HT1080 (cell line): Measurements from ENCODE around the gene LCE5A. TPM values are rescaled to one million over a fixed set of nuclear protein-coding genes. Genes with fewer than 3 reads are reported as not detected.
A peak's percentile ranks its signal among the peaks of the same experiment; 100 is the strongest.
"Not testable (repeated sequence)": the region's sequence is repeated elsewhere in the genome, so short reads cannot be mapped to it uniquely, and the experiment has no call there.

Experiments used
- DNase-seq: peaks from one replicate; pipeline ENCODE4 v3.0.0-alpha.2; 2015; ENCODE audit warnings: low read depth
- polyA plus RNA-seq, 2 experiments: library from polyadenylated mRNA; depleted of rRNA; stranded (reverse); fragments of >200 nt; gene quantifications; 2 replicates each; pipeline ENCODE4 v1.2.3, GENCODE V29; 2015
- total RNA-seq: library from RNA; depleted of rRNA; stranded (reverse); fragments of >200 nt; shearing (Covaris generic); gene quantifications from 2 replicates; pipeline ENCODE4 v1.2.3, GENCODE V29; 2014; rRNA removed

LCE5A gene
- not detected in 2 replicates for total RNA-seq
- polyA plus RNA-seq (2015; cell fraction: cytosol; rRNA removed), result not detected in 2 replicates
- polyA plus RNA-seq (2015; cell fraction: nucleus; rRNA removed), result not detected in 2 replicates

GRCh38 chr1:152510503-152510902, at the start of gene LCE5A:
Gene LCE5A, plus strand, starts transcription at chr1:152510803. Its CDS starts 732 bp downstream, at chr1:152511535.
- DNase-seq, result no peak

- DNase-seq, result peak; percentile 46
Observed at GRCh38 chr1:152461544-152461943, 49.1 kb upstream of the LCE5A start.

- no peak for DNase-seq
Observed at GRCh38 chr1:152462636-152463035, 48.0 kb upstream of the LCE5A start.

GRCh38 chr1:152466217-152466616, 44.4 kb upstream of the LCE5A start:
- DNase-seq, result no peak

DNA sequence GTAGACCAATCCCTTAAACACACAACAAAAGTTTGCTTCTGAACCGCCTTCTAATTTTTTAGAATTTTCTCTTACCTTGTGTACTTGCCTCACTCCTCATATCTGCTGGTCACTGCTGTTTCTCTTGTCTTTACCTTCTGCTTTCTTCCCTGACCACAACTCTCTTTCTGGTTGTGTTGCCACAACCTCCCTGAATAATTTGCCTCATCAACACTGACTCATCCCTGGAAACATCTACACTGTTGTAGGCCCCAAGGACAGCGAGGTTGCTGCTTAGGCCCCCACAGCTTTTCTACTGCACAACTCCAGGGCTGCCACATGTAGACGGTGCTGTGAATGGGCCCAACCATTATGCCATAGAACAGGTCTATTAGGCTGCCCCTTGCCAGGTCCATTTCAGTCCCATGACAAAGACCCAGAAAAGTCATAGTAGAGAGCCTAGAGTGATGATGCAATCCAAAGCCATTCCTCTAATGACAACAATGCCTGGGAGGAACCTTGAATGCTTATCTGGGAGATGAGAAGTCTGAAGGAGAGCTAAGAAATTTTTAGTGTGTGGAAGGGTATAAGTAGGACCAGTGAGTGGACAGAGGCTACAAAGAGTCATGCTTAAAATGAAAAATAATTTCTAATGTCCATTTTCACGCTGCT, 36.6 kb upstream of the LCE5A start:
- DNase-seq, result peak; percentile 74

- peak; percentile 72 for DNase-seq
Observed at GRCh38 chr1:152479792-152480595, 30.6 kb upstream of the LCE5A start.

- no peak for DNase-seq
Observed at GRCh38 chr1:152481869-152482664, 28.5 kb upstream of the LCE5A start.

- no peak for DNase-seq
Observed at GRCh38 chr1:152486400-152487006, 24.1 kb upstream of the LCE5A start.

DNA sequence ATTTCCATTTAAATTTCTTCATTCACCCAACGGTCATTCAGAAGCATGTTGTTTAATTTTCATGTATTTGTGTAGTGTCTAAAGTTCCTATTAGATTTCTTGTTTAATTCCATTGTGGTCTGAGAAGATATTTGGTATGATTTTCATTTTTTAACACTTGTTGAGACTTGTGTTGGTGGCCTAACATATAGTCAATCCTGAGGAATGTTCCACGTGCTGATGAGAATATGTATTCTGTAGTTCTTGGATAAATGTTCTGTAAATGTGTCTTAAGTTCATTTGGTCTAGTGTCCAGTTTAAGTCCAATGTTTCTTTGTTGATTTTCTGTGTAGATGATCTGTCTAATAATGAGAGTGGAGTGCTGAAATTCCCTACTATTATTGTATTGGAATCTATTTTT, 22.7 kb upstream of the LCE5A start:
- no peak for DNase-seq

DNA sequence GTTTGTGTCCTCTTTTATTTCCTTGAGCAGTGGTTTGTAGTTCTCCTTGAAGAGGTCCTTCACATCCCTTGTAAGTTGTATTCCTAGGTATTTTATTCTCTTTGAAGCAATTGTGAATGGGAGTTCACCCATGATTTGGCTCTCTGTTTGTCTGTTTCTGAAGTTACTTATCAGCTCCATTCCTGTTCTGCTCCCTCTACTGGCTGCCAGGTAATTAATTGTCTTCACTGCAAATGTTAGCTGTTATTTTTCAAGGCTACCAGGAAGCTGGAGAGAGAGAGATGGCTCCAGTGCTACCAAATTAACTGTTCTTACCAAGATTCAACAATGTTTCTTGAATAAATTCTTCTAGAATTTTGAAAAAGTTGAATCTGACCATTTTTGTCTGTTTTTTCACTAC, 19.1 kb upstream of the LCE5A start:
- DNase-seq, result not testable (repeated sequence)

- peak; percentile 41 for DNase-seq
Observed at GRCh38 chr1:152495066-152495675, 15.4 kb upstream of the LCE5A start.

GRCh38 chr1:152497273-152497672, 13.3 kb upstream of the LCE5A start:
- DNase-seq, result no peak

DNA sequence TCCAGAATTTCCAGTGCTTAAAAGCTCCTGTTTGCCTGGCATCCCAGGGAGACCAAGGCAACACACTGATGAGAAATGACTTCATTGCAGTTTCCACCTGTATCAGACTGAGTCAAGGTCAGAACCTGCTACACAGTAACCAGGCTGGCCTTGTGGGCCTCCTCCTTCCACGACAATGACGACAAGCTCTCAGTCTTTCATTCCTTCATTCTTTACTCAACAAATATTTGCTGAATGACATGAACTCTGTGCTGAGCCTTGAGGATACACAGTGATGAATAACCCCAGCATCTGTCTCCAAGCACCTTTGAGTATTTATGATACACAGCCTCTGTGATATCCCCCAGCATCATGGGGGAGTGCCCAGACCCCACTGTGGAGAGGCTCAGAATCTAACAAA, 8.9 kb upstream of the LCE5A start:
- DNase-seq, result peak; percentile 34

DNA sequence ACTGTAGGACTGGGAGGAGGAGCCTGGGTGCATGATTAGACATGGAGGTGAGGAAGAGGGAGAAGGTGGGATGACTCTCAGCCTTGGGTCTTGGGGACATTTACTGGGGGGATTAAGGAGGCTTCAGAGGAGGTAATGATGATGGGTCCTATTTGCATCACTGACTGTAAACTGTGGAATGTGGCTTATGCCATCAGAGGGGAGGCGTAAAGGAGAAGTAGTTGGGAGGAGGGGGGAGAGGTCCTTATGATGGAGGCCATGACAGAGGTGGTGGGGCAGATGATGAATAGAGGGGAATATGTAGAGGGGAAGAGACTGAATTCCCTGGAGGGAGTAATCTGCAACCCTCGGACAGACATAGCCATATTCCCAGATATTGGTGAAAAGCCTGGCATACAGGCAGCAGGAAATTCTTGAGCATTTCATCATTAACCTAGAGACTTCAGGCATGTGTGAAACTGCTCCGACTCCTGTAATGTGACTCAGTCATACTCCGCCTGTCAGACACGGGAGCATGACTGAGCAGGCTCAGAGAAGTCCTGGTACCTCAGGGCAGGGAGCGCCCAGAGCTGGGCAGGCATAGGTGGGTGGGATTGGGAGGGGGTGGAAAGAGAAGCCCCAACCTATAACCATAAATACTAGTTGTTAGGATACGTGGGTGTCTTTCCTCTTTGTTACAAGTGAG, 8.0 kb upstream of the LCE5A start:
- peak; percentile 75 for DNase-seq

DNA sequence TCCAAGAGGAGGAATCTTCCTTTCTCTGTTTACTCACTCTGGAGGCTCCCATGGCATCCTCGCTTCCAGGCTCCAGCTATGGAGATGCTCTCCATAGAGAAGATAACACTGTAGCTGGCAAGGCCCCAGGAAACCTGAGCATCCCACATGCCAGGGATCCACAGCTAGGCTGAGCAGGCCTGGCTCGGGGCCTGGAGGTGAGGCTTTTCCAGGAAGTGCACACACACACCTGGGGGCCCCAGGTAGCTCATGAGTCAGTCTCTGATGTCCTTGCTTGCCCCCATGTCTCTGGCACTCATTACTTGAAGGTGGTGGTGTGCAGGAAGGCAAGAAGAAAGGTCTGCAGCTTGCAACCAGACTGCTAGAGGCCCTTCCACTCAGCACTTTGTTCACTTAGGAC, 5.5 kb upstream of the LCE5A start:
- no peak for DNase-seq

DNA sequence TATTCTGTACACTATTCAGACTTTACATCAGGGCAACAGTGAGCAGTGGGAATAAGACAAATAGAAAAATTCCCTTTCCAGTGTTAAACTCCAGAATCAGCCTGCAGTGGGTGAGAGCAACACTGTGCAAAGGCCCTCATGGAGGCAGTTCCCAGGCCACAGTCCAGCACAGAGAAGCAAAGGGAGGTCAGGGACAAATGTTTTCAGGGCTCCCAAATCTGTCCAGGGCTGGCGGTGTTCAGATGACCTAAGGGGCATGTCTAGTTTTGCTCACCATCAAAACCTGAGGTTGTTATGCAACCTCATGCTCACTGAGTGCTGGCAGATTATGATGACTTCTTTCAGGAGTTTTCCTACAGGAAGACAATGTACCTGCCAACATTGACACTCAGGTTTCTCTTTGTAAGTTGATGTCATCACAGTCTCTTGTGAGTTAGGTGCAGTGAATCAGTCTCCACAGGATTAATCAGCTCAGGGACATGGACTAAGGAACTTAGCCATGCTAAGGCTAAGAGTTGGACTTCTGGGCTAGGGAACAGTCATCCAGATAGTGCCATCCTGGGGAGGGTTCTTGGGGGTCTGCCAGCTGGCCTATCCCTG, 3.6 kb upstream of the LCE5A start:
- no peak for DNase-seq

DNA sequence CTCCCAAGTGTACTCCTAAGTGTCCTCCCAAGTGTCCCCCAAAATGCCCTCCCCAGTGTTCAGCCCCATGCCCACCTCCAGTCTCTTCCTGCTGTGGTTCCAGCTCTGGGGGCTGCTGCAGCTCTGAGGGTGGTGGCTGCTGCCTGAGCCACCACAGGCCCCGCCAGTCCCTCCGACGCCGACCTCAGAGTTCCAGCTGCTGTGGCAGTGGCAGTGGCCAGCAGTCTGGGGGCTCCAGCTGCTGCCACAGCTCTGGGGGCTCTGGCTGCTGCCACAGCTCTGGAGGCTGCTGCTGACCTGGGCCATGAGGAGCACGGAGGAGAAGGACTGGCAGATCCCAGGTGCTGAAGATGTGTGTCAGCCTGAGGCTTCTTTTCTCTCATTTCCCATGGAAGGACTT, 993 bp downstream of the LCE5A start:
- no peak for DNase-seq

DNA sequence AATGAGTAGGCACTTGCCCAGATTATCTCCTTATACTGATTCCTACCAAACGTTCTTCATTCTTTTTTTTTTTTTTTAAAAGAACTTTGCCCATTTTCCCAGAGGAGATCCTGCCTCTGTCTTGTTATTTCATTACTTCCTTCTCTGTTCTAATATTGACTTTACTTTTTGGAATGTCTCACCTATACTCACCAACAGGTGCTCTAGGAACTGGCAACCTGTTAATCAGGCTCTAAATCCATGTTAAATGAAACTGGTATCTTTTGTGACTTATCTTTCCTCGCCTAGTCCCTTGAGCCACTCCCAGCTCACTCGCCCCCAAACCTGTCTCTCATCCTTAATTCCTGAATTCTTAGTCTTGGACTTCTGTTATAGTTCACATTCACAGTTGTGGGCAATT, 2.5 kb downstream of the LCE5A start:
- DNase-seq, result no peak

- DNase-seq, result no peak
Observed at GRCh38 chr1:152514715-152515433, 4.3 kb downstream of the LCE5A start.
